H1 (cell line): ENCODE data around the gene TMTC4. TPM values are rescaled to one million over a fixed set of nuclear protein-coding genes. Genes with fewer than 3 reads are reported as not detected.
"Not testable (repeated sequence)": the region's sequence is repeated elsewhere in the genome, so short reads cannot be mapped to it uniquely, and the experiment has no call there.

Source experiments
- CTCF ChIA-PET: fragments of 300-600 bp; sonication (Branson Sonifier 250); formaldehyde crosslinking; loops from one replicate; lab custom pipeline; 2021; ENCODE audit not compliant: partially characterized antibody; lab: Charles Lee
- POLR2A ChIA-PET: fragments of 300-600 bp; sonication (Branson Sonifier 250); formaldehyde crosslinking; loops from one replicate; lab custom pipeline; 2021; ENCODE audit warnings: inconsistent platforms; ENCODE audit not compliant: partially characterized antibody; lab: Charles Lee
- DNase-seq, 2 experiments: peaks; one replicate each; pipeline versions ENCODE4 v3.0.0 to v3.0.0-alpha.2; 2010 to 2022; ENCODE audit warnings: low spot score in 2 of 2, low read depth in 1 of 2, mixed read lengths in 1 of 2
- FAIRE-seq: peaks from 2 replicates; lab custom pipeline; 2011; peaks lifted over from hg19 to GRCh38; lab: Jason Lieb, UNC
- H2AFZ ChIP-seq: 2 replicates; pipeline ENCODE4 v1.8.1; 2012; ENCODE audit warnings: low read length, inconsistent platforms
- H2AK5ac ChIP-seq: 2 replicates; pipeline ENCODE4 v1.6.1; 2013; ENCODE audit warnings: low read depth, low read length
- H2BK120ac ChIP-seq: replicated peaks from 2 replicates; pipeline ENCODE3; 2013; ENCODE audit warnings: low read depth, low read length, inconsistent platforms
- H2BK12ac ChIP-seq: 2 replicates; pipeline ENCODE4 v1.6.1; 2013; ENCODE audit warnings: low read depth, low read length
- H2BK15ac ChIP-seq: 2 replicates; pipeline ENCODE4 v1.6.1; 2013; ENCODE audit warnings: low read length
- H2BK20ac ChIP-seq: 2 replicates; pipeline ENCODE4 v1.6.1; 2013; ENCODE audit warnings: low read length
- H2BK5ac ChIP-seq: 2 replicates; pipeline ENCODE4 v1.6.1; 2013; ENCODE audit warnings: low read depth, low read length
- H3K14ac ChIP-seq: 2 replicates; pipeline ENCODE4 v1.6.1; 2013; ENCODE audit warnings: inconsistent platforms; ENCODE audit not compliant: insufficient read length
- H3K18ac ChIP-seq: 2 replicates; pipeline ENCODE4 v1.6.1; 2013; ENCODE audit warnings: low read length; ENCODE audit errors: extremely low read depth
- H3K23ac ChIP-seq: 2 replicates; pipeline ENCODE4 v1.6.1; 2013; ENCODE audit warnings: inconsistent platforms; ENCODE audit not compliant: insufficient read length
- H3K23me2 ChIP-seq: 2 replicates; pipeline ENCODE4 v1.6.1; 2013; ENCODE audit warnings: low read depth, low read length
- H3K27ac ChIP-seq: 2 replicates; pipeline ENCODE4 v1.6.1; 2011; ENCODE audit warnings: low read depth, low read length, inconsistent platforms
- H3K27me3 ChIP-seq, 4 experiments: replicated peaks in 1 of 4; 1 replicate in 1 of 4; 2 replicates in 3 of 4; pipeline versions ENCODE4 v1.6.1 to v1.8.1; 2011 to 2013; ENCODE audit warnings: low read length in 3 of 4, mild to moderate bottlenecking in 3 of 4, inconsistent platforms in 2 of 4, mixed read lengths in 2 of 4, moderate library complexity in 1 of 4; ENCODE audit not compliant: control insufficient read depth in 3 of 4, insufficient read depth in 3 of 4; ENCODE audit errors: extremely low read depth in 1 of 4
- H3K36me3 ChIP-seq, 4 experiments: 2 replicates each; pipeline versions ENCODE4 v1.6.1 to v1.8.1; 2011 to 2013; ENCODE audit warnings: mild to moderate bottlenecking in 4 of 4, low read length in 3 of 4, moderate library complexity in 2 of 4, control low read depth in 1 of 4, inconsistent platforms in 1 of 4; ENCODE audit not compliant: insufficient read depth in 4 of 4, control insufficient read depth in 2 of 4
- H3K4ac ChIP-seq: replicated peaks from 2 replicates; pipeline ENCODE3; 2013; ENCODE audit warnings: low read length, low read depth, mixed read lengths, inconsistent platforms; ENCODE audit not compliant: insufficient read length
- H3K4me1 ChIP-seq, 4 experiments: replicated peaks in 1 of 4; 1 replicate in 1 of 4; 2 replicates in 3 of 4; pipeline versions ENCODE4 v1.6.1 to v1.8.1; 2011 to 2013; ENCODE audit warnings: low read length in 3 of 4, inconsistent platforms in 2 of 4, mixed read lengths in 1 of 4; ENCODE audit not compliant: insufficient read depth in 4 of 4, control insufficient read depth in 3 of 4
- H3K4me2 ChIP-seq, 2 experiments: 2 replicates each; pipeline versions ENCODE4 v1.6.1 to v1.8.1; 2011 to 2013; ENCODE audit warnings: low read depth in 2 of 2, low read length in 2 of 2, control low read depth in 1 of 2, inconsistent platforms in 1 of 2, mild to moderate bottlenecking in 1 of 2; ENCODE audit not compliant: insufficient read depth in 1 of 2
- H3K4me3 ChIP-seq, 4 experiments: fragments of 200-600, 300-600 bp in 1 of 4; sonication (generic), shearing (Covaris generic), sonication (Bioruptor Twin) in 1 of 4; 2 replicates each; pipeline versions ENCODE4 v1.5.1 to v1.8.1; 2011 to 2016; ENCODE audit warnings: low read length in 4 of 4, low read depth in 3 of 4, control low read depth in 2 of 4, inconsistent platforms in 2 of 4, mild to moderate bottlenecking in 2 of 4, mixed read lengths in 1 of 4, moderate library complexity in 1 of 4; ENCODE audit not compliant: insufficient read depth in 2 of 4; ENCODE audit errors: extremely low read depth in 1 of 4
- H3K56ac ChIP-seq: replicated peaks from 2 replicates; pipeline ENCODE3; 2013; ENCODE audit warnings: low read depth, mild to moderate bottlenecking, mixed read lengths, low read length, inconsistent platforms; ENCODE audit not compliant: insufficient read length
- H3K79me1 ChIP-seq: 2 replicates; pipeline ENCODE4 v1.6.1; 2013; ENCODE audit warnings: low read depth, low read length, control low read depth
- H3K79me2 ChIP-seq, 2 experiments: 2 replicates each; pipeline versions ENCODE4 v1.6.1 to v1.8.1; 2012 to 2013; ENCODE audit warnings: low read length in 2 of 2, mild to moderate bottlenecking in 2 of 2, inconsistent platforms in 1 of 2; ENCODE audit not compliant: insufficient read depth in 2 of 2, control insufficient read depth in 1 of 2
- H3K9ac ChIP-seq, 4 experiments: replicated peaks in 1 of 4; 1 replicate in 1 of 4; 2 replicates in 3 of 4; pipeline versions ENCODE4 v1.6.1 to v1.8.1; 2011 to 2013; ENCODE audit warnings: low read depth in 3 of 4, low read length in 3 of 4, control low read depth in 2 of 4, mild to moderate bottlenecking in 2 of 4, moderate library complexity in 2 of 4, inconsistent platforms in 1 of 4; ENCODE audit errors: extremely low read depth in 1 of 4
- H3K9me3 ChIP-seq, 2 experiments: 2 replicates each; pipeline versions ENCODE4 v1.6.1 to v1.8.1; 2012 to 2013; ENCODE audit warnings: mild to moderate bottlenecking in 2 of 2, moderate library complexity in 2 of 2, control low read depth in 1 of 2, inconsistent platforms in 1 of 2, low read depth in 1 of 2, low read length in 1 of 2, mixed read lengths in 1 of 2; ENCODE audit not compliant: insufficient read depth in 2 of 2
- H4K20me1 ChIP-seq, 2 experiments: replicated peaks in 1 of 2; 2 replicates each; pipeline versions ENCODE3 to v1.8.1; 2011 to 2013; ENCODE audit warnings: inconsistent platforms in 2 of 2, low read length in 2 of 2, mild to moderate bottlenecking in 1 of 2; ENCODE audit not compliant: insufficient read depth in 2 of 2, control insufficient read depth in 1 of 2
- H4K5ac ChIP-seq: 2 replicates; pipeline ENCODE4 v1.6.1; 2013; ENCODE audit warnings: low read length, low read depth, mixed read lengths, inconsistent platforms; ENCODE audit not compliant: insufficient read length
- H4K8ac ChIP-seq: 2 replicates; pipeline ENCODE4 v1.8.0; 2013; ENCODE audit warnings: mild to moderate bottlenecking, moderate library complexity, low read length, inconsistent platforms; ENCODE audit not compliant: insufficient read depth; ENCODE audit errors: extremely low read depth
- H4K91ac ChIP-seq: replicated peaks from 2 replicates; pipeline ENCODE3; 2013; ENCODE audit warnings: low read length, mixed read lengths, inconsistent platforms; ENCODE audit not compliant: insufficient read length
- WGBS, 2 experiments: shearing (Covaris generic) in 1 of 2; methylation state at CpG; one replicate each; pipeline versions ENCODE4 v1.1.6 to v1.1.7; 2013 to 2015; ENCODE audit warnings: low lambda C conversion rate in 2 of 2, mixed read lengths in 2 of 2, inconsistent platforms in 1 of 2, low coverage in 1 of 2, missing lambda C conversion rate in 1 of 2; ENCODE audit not compliant: insufficient replicate concordance in 2 of 2, insufficient coverage in 1 of 2, insufficient read length in 1 of 2; ENCODE audit errors: extremely low coverage in 1 of 2, missing lambda C conversion rate in 1 of 2; 5-methylcytosine and 5-hydroxymethylcytosine counted together
- polyA plus RNA-seq, 7 experiments: library from polyadenylated mRNA; depleted of rRNA in 3 of 7; stranded (reverse) in 5 of 7; unstranded in 2 of 7; fragments of >200 nt in 5 of 7; fragments of 200-250 nt in 2 of 7; gene quantifications; 1 replicate in 5 of 7; 2 replicates in 1 of 7; 4 replicates in 1 of 7; pipeline versions ENCODE4 v1.2.1 to v1.2.3, GENCODE V29; 2011 to 2013; ENCODE audit warnings: missing spikeins in 2 of 7, mixed read lengths in 2 of 7
- total RNA-seq: library from RNA; stranded (reverse); fragmentation: NEBNext Ultra II Directional; extraction: Animal tissue kit (Norgen Biotek cat#: 25700); gene quantifications from 2 replicates; pipeline ENCODE4 v1.2.1, GENCODE V29; 2021

The TMTC4 gene
- total and polyA plus RNA-seq, 2 of the 8 experiments (the other 6 are each of a cell fraction or from before 2014, with no cell fraction given) = 26.3 to 42.6 TPM

DNA sequence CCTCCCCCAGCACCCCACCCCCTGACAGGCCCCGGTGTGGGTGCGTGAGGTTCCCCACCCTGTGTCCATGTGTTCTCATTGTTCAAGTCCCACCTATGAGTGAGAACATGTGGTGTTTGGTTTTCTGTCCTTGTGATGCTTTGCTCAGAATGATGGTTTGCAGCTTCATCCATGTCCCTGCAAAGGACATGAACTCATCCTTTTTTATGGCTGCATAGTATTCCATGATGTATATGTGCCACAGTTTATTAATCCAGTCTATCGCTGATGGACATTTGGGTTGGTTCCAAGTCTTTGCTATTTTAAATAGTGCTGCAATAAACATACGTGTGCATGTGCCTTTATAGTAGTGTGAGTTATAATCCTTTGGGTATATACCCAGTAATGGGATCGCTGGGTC lies 2.5 kb upstream of the TMTC4 start:
- H2AK5ac ChIP-seq, H3K9me3 ChIP-seq, H2BK20ac ChIP-seq, H2BK120ac ChIP-seq, CTCF ChIA-PET, H4K8ac ChIP-seq, FAIRE-seq, H4K91ac ChIP-seq, H2BK15ac ChIP-seq, POLR2A ChIA-PET, H3K23ac ChIP-seq, DNase-seq, H3K36me3 ChIP-seq, H3K4me3 ChIP-seq, H3K79me1 ChIP-seq, H4K20me1 ChIP-seq, H3K14ac ChIP-seq, H3K27me3 ChIP-seq, H3K56ac ChIP-seq, H3K4ac ChIP-seq, H3K18ac ChIP-seq, H2BK5ac ChIP-seq, H3K27ac ChIP-seq, H2BK12ac ChIP-seq, H4K5ac ChIP-seq, H3K4me2 ChIP-seq, H3K9ac ChIP-seq, H2AFZ ChIP-seq: not testable (repeated sequence)
- peaks cover 9 to 17% of the 10 kb centered on the region in 2 experiments for H3K79me2 ChIP-seq
- H3K4me1 ChIP-seq = peaks cover 2 to 10% (median 6%) of the 10 kb centered on the region in 4 experiments
- 95% methylated on average over 5 of the region's 5 CpGs; no CpG with 5 or more reads in 1 of the 2 experiments for WGBS, 2 experiments
- H3K23me2 ChIP-seq = peaks cover 14% of the 10 kb centered on the region
